ENCODE data around the gene OTOGL.
"Not testable (repeated sequence)": the region's sequence is repeated elsewhere in the genome, so short reads cannot be mapped to it uniquely, and the experiment has no call there.

Gene OTOGL

DNA sequence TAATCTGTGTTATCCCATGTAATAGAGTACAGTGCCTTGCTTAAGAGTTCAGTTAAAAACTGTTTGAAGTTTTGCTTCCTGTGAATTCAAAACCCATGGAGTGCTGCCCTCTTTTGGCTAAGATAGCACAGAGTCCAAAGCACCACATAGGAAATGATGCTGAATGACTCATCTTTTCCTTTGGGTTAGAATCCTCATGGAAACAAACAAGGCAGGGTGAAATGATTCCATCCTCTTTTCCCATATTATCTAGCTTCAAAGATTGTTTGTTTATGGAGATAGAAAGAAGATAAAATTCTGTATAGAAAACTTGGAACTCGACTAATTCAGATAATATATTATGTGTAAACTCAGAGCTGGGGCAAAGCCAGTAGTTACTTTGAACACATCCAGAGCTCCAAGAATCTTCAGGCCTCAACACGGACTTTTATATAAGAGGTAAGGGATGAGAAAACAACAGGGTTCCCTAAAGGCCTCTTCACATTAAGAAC, 87.4 kb downstream of the OTOGL start:
- FAIRE-seq, result peak; percentile 99

DNA sequence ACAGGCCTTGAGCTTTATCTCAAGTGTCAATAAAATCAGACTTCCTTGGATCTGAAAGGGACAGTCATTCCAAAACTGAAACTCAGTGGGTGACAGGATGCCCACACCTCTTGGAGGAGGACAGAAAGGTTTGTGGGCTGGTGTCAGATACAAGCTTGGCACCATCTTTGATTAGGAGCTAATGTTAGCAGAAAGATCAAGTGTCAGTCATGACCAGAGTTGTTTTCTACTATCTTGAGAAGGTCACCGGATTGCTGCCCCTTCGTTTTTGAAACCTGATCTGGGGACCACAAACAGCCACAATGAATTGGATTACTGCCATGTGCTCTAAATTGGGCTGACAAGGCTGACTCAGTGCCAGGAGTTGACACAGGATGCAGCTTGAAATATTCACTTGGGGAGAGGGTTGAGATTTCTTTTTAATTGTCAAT, 88.3 kb downstream of the OTOGL start:
- FAIRE-seq, result no peak

DNA sequence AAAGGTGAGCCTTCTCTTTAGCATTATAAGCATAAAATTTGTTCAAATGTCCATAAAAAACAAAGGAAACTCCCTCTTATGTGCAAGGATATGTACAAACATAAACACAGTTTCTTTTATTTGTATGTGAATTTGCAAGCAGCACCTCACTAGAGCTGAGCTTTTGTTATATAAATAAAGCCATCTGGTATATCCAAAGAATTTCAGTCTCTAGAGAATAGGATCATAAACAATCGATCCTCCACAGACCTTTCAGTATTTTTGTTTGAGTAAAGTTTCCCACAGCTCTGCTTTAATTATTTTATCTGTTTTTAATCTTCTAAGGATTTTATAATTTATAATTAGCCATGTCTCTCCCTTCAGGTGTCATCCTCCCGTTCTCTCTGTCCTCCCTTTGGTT, 89.2 kb downstream of the OTOGL start:
- FAIRE-seq, result peak; percentile 98

DNA sequence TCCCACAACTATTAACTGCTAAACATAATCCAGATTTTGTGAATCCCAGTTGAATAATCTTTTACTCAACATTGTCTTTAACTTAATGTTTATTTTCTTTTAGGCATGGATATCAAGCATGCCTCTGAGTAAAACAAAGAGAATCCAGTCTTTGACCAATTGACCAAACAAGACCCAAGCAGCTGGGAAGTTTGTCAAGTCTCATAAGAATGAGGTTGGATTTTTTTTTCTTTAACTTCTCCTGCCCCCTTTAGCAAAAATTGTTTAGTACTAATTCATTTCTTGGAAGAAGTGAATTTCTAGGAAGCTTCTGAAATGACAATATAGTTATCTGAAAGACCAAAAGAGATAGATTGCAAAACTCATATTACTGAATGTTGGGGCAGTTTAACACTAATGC, 89.9 kb downstream of the OTOGL start:
- FAIRE-seq, result no peak

DNA sequence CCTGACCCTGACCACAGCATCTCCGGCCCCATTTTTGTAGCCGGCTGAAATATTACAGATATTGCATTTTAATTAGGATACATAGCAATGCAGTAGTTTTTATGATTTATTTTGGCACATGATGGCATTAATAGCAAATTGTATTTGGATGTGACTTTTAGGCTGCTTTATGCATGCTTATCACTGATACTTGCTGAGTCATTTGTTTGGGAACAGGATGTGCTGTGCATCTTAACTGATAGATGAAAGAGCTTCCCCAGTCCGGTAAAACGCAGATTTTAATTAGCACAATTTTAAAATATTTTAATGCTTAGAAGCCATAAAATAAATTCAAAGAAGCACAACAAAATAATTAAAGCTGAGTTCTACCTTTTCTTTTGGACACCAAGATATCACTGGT, 90.7 kb downstream of the OTOGL start:
- FAIRE-seq, result peak; percentile 4

DNA sequence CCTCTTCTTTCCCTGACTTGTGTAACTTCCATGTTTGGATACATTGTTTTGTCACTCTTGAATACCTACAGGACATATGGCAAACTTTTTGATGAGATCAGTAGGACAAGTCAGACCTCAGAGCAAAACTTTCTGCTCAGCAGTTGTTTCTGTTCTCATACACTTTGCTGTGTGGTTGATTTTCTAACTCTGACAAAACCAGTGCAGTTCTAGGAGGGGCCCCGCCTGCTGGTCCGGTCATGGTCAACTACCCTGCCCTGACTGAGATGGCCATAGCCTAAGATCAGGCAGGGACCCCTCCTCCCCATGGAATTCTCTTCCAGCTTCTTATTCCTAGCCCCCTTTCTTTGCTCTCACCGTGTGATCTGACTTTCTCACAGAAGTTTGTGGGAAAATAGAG, 92.8 kb downstream of the OTOGL start:
- no peak for FAIRE-seq

DNA sequence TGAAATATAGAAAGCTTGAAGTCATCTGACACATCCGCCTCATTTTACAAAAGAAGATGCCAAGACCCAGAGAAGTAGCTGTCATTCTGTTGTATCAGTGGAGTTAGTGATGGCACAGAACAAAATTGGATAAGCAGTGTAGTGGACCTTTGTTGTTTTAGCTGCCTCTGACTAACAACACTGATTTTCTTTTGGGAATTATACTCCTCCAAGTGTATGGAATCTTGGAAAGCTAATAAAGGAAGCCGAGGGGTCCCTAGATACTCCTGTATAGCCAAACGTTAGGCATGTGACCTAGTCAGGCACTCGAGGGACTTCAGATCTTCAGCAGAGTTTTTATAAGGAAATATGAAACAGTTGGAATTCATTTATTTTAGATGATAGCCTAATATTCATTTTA, 94.5 kb downstream of the OTOGL start:
- FAIRE-seq, result no peak

DNA sequence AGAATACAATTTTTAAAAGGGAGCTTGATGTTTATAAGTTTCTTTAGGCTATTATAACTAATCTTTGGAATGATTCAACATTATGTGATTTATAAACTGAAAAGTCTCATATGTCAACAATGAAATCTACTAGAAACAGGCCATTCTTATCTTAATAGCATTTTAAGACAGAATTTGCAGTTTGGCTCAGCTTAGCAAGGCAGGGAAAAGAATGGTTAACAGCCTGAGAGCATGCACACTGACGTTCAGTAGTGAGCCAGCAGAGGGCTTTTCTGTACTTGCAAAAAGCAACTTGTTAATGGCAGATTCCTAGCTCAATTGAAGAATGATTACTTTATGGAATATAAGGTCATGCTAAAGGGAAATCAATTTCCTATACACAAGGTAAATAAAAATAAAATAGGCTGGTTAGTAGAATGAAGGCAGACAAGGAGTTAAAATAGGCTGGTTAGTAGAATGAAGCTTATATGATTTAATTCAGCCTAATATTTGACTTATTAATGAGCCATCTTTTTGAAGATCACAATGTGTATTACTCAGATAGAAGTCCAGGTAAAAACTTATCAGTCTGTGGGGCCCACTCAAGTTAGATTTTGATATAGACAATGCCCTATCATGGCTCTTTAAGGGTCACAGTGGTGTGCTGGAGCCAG, 95.9 kb downstream of the OTOGL start:
- FAIRE-seq, result peak; percentile 48

DNA sequence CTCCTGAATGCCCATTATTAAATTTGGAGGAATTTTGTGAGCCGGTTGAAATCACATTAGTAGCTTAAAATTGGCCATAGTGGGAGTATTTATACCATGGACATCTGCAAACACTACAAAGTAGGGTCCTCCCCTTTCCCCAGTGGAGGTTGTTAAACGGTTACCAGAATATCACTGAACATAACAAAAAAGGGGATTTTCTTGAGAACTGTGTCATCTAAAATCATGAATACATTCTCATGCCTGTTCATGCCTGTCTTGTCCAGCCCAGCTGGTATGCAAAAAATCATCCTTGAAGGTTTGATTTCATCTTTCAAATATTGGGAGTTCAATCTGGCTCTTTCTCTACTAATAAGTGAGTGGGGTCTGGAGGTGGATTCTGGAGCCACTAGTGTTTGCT, 96.4 kb downstream of the OTOGL start:
- no peak for FAIRE-seq

DNA sequence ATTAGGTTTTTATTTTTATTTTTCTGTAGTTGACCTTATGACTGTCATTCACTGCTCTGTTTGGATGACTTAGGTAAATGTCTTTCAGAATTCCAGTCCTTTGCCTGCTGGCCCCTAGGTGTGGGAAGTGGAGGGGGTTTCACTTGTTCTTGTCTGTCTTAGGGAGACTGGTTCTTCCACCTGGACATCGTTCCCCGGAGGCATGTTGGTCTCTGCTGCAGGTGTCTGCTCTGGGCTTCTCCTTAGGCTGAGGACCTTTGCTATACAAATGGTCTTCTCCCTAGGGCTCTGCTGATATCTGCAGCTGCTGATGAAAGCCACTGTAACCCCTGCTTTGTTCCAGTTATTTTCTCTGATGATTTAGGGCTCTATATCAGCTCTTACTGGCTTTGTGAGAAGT, 97.1 kb downstream of the OTOGL start:
- FAIRE-seq, result no peak

DNA sequence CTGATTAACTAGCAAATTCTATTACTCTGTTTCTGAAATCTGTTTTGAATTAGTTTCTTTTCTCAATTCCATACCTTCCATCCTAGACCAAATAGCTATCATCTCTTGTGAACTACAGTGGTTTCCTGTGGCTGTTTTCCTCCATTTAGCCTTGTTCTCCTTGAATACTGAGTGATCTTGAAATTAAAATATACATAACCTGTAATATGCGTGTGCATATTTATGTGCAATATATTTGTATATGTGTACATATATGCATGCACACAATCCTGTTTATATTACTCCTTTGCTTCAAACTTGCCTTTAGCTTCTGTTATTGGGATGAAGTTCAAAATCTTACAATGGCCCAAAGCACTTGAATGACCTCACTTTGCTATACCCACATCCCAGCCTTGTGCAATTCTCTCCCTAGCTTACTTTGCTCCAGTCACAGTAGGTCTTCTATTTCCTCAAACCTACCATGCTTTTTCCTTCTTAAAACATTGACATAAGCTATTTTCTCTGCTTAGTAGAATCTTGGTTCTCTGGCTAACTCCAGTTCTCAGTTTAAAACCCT, 99.5 kb downstream of the OTOGL start:
- FAIRE-seq, result no peak

DNA sequence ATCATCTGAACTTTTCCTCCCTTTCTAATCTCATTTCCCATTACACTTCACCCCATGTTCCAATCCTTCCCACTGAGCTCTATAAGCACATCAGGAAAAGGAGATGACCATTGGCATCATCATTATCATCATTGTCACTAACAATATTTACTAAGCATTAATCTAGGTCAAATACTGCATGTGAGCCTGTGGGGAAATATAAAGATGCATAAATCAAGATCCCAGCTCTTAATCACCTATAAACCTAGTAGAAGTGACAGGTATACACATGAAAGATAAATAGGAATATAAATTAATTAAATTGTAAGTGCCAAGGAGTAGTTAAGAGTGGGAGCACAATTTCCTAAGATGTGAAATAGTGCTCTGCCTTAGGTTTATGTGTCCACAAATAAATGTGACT, 100.6 kb downstream of the OTOGL start:
- FAIRE-seq, result no peak

DNA sequence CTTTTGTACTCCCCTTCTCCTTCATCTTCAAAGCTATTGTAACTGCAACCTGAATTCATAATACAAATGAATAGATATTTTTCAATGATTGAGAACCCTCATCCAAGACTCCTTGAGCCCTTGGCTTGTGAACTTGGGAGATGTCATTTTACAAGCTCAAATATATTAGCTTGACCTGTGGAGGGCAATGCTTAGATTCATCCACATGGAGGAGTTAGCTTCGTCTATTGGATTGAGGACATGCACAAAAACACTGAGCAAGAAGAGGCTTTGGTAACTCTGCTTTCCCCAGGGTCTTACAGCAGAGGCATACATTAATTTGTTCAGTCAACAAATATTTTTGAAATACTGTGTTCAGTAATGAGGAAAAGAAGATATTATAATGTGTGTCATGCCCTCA, 101.1 kb downstream of the OTOGL start:
- no peak for FAIRE-seq

DNA sequence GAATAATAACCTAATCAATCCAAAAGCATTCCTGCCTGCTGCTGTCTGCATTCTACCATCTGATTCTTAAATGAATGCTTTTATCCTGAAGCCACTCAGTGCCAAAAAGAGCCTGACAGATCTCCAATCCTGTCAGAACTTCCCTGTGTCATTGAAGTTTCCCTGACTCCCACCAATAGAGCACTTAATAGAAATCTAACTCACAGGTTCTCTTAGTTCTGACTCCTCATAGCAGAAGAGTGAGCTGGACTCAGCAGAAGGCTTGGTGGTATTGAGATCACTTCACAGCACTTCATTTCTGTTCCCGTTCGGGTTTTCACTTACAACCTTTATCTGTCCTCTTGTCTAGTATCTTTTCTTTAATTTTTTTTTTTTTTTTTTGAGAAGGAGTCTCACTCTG, 102.6 kb downstream of the OTOGL start:
- FAIRE-seq, result no peak

DNA sequence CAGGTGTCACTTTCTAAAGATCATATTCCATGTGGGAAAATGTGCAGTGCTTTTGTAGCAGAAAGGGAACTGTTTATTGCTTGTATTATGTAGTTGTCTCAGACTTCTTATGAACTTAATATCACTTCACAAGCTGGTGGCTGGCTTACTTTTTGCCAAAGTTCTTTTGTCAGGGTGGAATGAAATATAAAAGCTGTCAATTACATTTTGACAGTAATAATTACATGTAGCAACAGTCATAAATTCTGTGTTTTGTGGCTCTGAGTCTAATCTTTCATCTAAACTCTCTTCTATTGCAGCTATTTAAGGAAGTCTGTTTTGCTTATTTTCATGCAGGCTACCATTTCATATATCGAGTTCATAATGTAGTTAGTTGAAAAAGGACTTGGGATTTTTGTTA, 106.6 kb downstream of the OTOGL start:
- FAIRE-seq, result no peak

DNA sequence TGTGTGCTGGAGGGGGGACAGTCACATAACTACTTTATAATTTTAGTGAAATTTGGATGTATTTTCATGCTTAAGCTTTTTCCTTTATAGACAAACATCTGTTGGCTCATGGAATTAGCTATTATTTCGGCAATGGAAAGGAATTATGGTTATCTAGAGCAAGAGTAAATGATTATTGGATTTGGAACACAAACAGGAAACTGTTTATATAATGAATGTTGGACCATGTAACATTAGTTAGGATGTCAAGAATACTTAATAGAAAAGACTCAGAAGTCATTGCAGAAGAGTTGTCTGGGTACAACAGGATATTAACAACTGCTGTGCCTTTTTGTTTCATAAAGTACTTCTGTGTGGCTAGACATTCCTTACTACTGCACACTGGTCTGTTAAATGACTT, 108.7 kb downstream of the OTOGL start:
- FAIRE-seq, result no peak

DNA sequence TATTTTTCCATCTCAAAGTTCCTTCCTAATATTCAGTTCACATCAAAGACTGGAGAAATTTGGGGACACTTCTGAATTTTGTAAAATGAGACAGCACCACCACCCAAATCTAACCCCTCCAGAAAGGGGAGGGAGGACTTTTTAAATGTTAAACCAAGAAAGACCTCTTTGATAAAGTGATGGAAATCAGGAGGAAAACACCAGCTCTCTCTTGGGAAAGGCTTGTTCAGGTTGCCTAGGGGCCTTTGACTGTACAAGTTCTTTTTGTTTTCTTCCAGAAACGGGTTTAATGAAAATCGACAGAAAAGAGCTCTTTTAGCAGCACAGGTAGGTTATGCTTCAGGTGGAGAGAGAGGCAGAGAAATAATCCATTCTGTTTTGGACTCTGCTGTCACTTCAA, 112.3 kb downstream of the OTOGL start:
- no peak for FAIRE-seq

DNA sequence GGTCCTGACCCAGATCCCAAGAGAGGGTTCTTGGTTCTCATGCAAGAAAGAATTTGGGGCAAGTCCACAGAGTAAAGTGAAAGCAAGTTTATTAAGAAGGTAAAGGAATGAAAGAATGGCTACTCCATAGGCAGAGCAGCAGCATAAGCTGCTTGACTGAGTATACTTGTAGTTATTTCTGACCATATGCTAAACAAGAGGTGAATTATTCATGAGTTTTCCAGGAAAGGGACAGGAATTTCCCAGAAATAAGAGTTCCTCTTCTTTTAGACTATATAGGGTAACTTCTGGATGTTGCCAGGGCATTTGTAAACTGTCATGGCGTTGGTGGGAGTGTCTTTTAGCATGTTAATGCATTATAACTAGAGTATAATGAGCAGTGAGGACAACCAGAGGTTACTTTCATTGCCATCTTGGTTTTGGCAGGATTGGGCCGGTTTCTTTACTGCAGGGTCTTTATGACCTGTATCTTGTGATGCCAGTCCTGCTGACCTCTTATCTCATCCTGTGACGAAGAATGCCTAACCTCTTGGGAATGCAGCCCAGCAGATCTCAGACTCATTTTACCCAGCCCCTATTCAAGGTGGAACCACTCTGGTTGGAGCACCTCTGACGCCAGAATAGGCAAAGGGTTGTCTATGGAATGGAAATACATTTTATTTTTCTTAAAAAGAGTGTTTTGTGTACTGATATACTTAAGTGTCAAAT, 113.8 kb downstream of the OTOGL start:
- no peak for FAIRE-seq

DNA sequence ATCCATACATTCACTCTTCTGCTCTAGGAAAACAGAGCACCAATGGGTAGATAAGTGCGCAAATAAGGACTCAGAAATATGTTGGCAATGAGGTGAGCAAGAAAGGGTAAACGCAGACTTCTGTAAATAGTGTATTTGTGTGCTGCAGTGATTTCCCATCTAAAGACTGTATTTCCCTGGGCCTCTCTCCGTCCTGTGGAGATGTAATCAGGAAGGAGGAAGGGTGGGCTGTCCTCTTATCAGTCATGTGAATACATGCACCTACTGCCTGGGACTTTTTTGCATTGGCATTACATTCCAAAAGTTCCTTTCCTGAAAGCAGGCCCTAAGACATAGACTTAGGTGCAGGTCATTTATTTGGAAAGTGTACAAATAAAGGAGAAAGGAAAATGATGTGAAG, 114.5 kb downstream of the OTOGL start:
- no peak for FAIRE-seq

DNA sequence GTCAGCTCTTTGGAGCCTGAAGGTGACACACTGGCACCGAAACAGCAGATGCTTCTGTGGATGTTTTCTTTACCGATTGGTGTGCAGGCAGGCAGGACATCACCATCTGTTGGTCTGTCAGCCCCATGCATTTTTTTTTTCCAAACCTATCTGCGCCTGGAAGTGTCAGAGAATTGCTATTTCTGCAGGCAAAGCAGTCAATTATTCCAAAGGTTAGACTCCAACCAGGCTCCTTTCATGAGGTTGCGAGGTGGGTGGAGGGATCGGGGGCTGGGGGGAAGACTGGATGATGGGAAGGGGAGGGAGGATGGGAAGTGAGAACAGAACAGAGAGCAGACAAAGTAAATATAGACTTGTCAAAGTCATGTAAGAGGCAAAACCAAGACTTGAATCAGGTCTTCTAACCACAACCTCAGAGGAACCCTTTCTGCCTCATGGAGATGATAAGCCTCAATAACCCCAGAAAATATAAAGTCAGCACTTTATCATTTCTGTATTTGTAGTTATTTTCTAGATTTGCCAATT, 117.7 kb downstream of the OTOGL start:
- FAIRE-seq, result no peak

DNA sequence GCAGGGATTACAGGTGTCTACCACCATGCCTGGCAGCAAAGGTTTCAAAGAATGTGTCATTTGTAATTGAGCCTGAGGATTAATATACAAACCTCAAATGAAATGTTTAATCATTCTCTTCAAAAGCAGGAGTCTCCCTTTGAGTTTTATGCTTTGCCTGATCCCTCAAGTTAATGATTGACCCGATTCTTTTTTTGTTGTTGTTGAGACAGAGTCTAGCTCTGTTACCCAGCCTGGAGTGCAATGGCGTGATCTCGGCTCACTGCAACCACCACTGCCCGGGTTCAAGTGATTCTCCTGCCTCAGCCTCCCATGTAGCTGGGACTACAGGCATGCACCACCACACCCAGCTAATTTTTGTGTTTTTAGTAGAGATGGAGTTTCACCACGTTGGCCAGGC, 119.6 kb downstream of the OTOGL start:
- not testable (repeated sequence) for FAIRE-seq

DNA sequence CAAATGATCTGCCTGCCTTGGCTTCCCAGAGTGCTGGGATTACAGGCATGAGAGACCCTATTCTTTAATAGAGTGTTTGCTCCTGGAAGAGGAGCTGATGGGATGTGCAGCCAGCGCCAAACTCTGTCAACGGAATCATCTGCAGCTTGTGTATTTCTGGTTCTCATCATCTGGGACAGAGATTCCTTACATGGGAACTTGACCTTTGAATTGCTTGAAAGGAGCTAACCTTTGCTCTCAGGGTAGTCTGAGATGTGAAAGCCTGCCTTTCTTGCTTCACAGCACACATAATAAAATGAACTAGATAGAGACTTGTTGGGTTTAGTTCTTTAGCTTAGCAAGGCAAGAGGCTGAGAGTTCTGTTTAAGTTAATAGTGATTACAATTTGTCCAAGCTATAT, 120.0 kb downstream of the OTOGL start:
- no peak for FAIRE-seq

DNA sequence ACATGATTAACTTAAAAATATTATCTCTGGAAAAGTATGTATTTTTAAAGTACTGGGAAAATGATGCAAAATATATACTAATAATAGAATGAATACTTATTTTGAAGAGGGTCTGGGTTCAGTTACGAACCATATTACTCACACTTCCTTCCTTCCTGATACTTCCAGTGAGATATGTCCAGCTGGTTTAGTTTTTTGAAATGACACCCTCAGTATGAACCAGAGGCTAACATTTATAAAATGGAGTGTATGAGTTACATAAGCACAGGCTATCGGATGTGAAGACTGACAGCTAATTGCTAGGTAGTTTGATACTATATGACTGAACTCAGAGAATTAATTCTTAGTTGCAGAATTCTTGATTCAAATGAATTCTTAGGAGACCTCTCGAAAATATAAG, 122.9 kb downstream of the OTOGL start:
- no peak for FAIRE-seq

DNA sequence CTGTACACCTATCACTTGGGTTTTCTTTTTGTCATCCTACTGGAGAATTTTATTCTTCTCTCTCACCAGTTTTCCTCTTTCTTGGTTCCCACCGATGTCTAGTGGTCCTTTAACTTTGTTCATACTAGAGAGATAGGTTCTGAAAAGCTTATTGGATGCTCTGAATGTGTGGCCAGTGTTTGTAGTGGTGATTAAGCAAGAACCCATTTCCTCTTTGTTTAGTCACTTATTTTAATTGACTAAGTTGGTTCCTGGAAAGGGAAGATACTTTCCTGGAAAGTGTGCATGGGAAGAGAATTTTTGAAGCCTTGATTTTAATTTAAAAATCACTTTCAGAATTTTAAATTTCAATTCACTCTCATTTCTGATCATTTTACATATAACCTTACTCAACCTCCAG, 127.2 kb downstream of the OTOGL start:
- no peak for FAIRE-seq

Data from endometrium (tissue), 2 donors.